ENCODE data around the gene KRT78. TPM values are rescaled to one million over a fixed set of nuclear protein-coding genes. Genes with fewer than 3 reads are reported as not detected.

The KRT78 gene
- total RNA-seq, 2 experiments from 2014 or later = not detected

DNA sequence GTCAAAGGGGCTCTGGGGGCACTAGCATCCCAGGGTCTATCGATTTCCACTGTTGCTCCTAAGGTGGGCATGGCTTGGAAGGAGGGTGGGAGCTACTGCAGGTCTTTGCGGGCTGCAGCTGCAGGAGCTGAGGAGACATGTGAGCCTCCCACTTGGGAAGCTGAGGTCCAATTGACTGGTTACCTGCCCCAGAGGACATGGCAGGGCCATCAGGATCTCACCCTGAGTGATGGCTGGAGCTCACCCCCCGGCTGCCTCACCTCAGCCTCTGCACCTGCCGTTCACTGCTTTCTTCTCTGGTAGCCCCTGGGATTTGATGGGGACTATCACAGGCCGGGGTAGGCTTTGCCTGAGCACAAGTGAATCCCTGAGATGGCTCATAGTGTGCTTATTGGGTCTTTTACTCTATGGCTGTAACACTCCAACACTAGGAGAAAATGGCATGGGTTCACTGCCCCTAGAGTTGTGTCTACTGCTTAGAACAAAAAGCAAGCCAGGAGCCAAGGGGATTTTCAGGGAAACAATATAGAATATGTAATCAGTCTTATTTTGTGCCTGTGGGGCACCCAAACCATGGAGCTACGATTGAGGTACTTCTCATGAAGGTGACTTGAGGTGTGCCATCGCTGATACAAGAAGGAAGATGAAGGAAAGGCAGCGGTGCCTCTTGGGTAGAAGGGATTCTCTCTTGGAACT lies 31.6 kb downstream of the KRT78 start:
- Histone ChIP-seq H3K9me3 (ENCODE audit: low read length) (no peaks in the 10 kb centered on the region), H2AFZ (ENCODE audit: low read length) (no peak overlapping the region), H3K9me2 (ENCODE audit: insufficient read depth, low read length) (no peaks in the 10 kb centered on the region), H3K36me3 (ENCODE audit: insufficient read depth, low read length) (no peaks in the 10 kb centered on the region), H3K79me2 (ENCODE audit: insufficient read depth, low read depth, low read length) (no peaks in the 10 kb centered on the region), H4K20me1 (ENCODE audit: insufficient read depth, low read length) (no peaks in the 10 kb centered on the region), H3K4me3 (ENCODE audit: low read depth, low read length, poor library complexity, severe bottlenecking) (no peak overlapping the region), H3K27ac (ENCODE audit: low read depth, low read length, poor library complexity, severe bottlenecking) (no peak overlapping the region), H3K4me1 (ENCODE audit: insufficient read depth, low read length, poor library complexity, severe bottlenecking) (no peaks in the 10 kb centered on the region), H3K4me2 (ENCODE audit: low read length) (no peak overlapping the region)
- ChIA-PET POLR2A (interaction anchor here (0.7 kb wide), 1 partner anchor 237 kb away, joined by 3 read pairs; no protein-coding TSS in a partner anchor), CTCF (ENCODE audit: unreplicated experiment) (no interaction called here)
- no TSS peak for BruUV-seq (replicated peaks)
- DNase-seq (ENCODE audit: low spot score) = no peak
- intact Hi-C loops (cut with micrococcal nuclease; ENCODE audit: unreplicated experiment) = no loop called here
- TF ChIP-seq EZH2phosphoT487 (IDR thresholded peaks at IDR 0.05; ENCODE audit: borderline replicate concordance, low read depth, low read length) = no peak
- TF ChIP-seq, protein P1, sequence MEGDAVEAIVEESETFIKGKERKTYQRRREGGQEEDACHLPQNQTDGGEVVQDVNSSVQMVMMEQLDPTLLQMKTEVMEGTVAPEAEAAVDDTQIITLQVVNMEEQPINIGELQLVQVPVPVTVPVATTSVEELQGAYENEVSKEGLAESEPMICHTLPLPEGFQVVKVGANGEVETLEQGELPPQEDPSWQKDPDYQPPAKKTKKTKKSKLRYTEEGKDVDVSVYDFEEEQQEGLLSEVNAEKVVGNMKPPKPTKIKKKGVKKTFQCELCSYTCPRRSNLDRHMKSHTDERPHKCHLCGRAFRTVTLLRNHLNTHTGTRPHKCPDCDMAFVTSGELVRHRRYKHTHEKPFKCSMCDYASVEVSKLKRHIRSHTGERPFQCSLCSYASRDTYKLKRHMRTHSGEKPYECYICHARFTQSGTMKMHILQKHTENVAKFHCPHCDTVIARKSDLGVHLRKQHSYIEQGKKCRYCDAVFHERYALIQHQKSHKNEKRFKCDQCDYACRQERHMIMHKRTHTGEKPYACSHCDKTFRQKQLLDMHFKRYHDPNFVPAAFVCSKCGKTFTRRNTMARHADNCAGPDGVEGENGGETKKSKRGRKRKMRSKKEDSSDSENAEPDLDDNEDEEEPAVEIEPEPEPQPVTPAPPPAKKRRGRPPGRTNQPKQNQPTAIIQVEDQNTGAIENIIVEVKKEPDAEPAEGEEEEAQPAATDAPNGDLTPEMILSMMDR (conservative IDR thresholded peaks at IDR 0.05; ENCODE audit: low read length) = no peak

DNA sequence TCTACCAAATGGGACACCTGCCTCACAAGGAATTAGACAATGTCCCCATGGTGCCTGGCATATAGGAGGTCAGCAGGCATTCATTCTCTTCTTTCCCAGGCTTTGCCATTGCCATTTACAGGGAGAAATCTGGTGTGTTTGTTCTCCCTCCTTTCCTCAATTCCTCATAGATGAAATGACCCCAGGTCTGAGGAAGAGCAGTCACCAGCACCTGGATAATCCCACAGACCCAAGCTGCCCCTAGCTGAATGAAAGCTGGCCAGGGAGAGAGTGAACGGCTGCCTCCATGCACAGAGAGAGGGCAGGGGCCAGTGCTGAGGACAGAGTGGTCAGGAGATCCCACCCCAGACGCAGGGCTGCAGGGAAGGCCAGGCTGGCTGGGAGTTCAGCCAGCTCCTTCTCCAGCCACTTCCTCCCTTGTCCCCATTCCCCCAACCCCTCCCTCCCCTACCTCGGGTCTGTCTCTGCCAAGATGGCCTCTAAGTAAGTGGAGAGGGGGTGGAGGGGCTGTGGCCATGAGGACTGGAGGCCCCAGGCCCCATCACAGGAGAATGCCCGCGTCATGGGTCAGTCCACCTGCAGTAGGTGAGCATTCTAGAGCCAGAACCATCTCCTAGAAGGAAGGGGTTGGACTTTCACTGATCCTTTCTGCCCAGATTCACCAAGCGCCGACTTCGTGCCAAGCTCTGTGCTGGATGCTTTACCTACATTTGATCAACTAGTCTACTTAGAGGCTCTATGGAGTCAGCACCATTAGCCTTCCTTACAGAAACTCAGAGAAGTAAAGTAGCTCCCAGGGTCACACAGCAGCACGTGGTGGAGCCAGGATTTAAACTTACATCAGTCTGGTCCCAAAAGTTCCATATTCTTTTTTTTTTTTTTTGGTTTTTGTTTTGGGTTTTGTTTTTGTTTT lies 32.9 kb downstream of the KRT78 start:
- no peaks in the 10 kb centered on the region for H4K20me1 ChIP-seq (ENCODE audit: insufficient read depth, low read length)
- BruUV-seq (replicated peaks) = no TSS peak
- no peak for DNase-seq (ENCODE audit: low spot score)
- H3K4me2 ChIP-seq (ENCODE audit: low read length) = no peak overlapping the region
- CTCF ChIA-PET (ENCODE audit: unreplicated experiment) = no interaction called here
- H3K9me3 ChIP-seq (ENCODE audit: low read length) = no peaks in the 10 kb centered on the region
- POLR2A ChIA-PET = interaction anchor here (0.7 to 1.0 kb wide), 2 partner anchors 236 to 976 kb away, joined by 3 to 4 read pairs; no protein-coding TSS in a partner anchor
- intact Hi-C loops (cut with micrococcal nuclease; ENCODE audit: unreplicated experiment) = no loop called here
- H3K36me3 ChIP-seq (ENCODE audit: insufficient read depth, low read length) = no peaks in the 10 kb centered on the region
- no peak overlapping the region for H2AFZ ChIP-seq (ENCODE audit: low read length)
- no peak for TF ChIP-seq EZH2phosphoT487 (IDR thresholded peaks at IDR 0.05; ENCODE audit: borderline replicate concordance, low read depth, low read length)
- TF ChIP-seq, protein P1 (conservative IDR thresholded peaks at IDR 0.05; ENCODE audit: low read length) = no peak
- no peaks in the 10 kb centered on the region for H3K79me2 ChIP-seq (ENCODE audit: insufficient read depth, low read depth, low read length)
- H3K27ac ChIP-seq (ENCODE audit: low read depth, low read length, poor library complexity, severe bottlenecking) = no peak overlapping the region
- H3K9me2 ChIP-seq (ENCODE audit: insufficient read depth, low read length) = no peaks in the 10 kb centered on the region
- H3K4me3 ChIP-seq (ENCODE audit: low read depth, low read length, poor library complexity, severe bottlenecking) = no peak overlapping the region
- no peaks in the 10 kb centered on the region for H3K4me1 ChIP-seq (ENCODE audit: insufficient read depth, low read length, poor library complexity, severe bottlenecking)
